Anterior cingulate cortex (tissue), 58 donors: ENCODE measurements around the gene NEK4.
"Not testable (repeated sequence)": the region's sequence is repeated elsewhere in the genome, so short reads cannot be mapped to it uniquely, and the experiment has no call there.

Experiments used
- DNase-seq, 58 donors: peaks; one replicate each; lab custom pipeline; 2025; lab: John Stamatoyannopoulos, UW

The NEK4 gene

DNA sequence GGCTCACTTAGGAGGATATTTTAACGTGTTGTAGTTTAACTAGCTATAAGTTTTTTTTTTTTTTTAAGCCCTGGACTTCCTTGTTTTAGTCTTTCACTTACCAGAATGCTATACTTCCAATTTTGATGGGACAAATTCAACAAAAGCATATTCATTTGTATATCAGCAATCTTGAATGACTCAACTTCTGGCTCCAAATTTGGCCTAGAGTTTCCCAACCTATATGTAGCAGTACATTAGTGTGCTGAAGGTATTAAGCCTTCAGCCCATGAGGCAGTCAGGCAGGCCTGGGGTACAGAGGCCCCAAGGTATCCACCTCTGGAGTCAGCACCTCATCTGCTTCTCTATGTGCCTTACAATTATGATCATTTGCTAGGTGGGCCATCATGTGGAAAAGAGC, 90.9 kb downstream of the NEK4 start:
- DNase-seq, result no peak

DNA sequence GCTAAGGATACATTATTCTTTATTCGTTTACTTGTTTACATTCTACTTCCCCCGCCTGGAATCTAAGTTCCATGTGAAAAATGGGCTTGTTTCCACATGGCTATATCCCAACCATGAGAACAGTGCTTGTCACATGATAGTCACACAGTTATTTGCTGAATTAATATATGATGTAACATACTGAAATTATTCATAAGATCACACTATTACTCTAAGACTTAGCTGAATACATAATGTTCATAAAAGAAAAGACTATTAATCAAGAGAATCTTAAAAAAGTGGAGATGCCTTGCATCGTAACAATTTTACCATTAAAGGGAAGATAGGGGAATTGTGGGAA, 91.6 kb downstream of the NEK4 start:
- DNase-seq, result no peak

DNA sequence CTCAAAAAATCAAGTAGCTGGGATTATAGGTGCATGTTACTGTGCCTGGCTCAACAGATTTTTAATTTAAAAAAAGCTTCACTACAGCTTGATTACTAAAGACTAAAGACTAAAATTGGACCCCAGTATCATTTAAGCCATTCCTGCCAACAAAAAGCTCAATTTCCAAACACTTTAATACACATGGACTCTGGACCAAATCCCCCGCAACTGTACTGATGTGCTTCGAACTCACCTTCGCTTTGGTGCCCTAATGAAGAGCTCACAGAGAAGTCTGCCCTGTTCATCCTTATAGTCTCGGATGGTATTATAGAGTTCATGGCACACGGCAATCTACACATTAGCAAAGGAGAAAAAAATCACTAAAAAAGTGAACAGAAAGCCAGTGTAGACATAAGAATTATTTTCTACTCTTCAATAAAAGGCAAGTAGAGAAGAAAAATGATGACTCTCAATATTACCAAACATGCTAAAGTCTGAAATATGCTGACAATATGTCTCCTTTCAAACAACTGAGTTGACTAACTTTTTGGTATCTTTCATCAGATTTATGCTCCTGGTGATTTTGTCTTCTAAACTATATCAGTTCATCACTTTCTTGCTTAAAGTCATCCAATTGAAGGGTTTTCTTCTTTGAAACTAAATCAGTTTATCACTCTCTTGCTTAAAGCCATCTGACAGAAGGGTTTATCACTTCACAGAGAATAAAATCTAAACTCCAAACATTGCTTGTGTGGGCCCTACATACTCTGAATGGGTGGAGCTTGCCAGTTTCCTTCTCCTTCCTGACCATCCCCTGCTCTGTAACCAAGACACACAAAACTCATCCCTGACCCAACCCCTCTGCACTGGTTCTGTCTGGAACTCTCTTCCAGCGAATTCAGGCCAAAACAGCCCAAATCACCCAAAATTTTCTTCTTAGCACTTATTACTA, 92.2 kb downstream of the NEK4 start:
- DNase-seq, result no peak

GRCh38 chr3:52676201-52676600, 94.5 kb downstream of the NEK4 start:
- not testable (repeated sequence) for DNase-seq

DNA sequence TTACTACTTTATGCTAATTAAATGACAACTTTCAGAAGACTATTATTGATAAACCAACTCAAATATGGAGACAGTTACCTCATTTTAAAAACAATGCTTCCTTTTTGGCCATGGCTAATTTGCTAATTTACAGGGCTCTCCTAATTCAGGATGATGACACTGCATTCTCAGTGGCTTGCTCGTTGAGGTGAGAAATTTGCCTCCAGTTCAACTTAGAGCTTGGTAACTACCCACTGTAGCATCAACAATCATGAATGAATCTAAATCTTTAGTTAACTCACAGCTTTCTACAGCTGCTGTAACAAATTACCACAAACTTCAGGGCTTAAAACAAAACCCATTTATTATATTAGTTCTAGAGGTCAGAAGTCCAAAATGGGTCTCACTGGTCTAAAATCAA, 99.1 kb downstream of the NEK4 start:
- DNase-seq, result no peak

DNA sequence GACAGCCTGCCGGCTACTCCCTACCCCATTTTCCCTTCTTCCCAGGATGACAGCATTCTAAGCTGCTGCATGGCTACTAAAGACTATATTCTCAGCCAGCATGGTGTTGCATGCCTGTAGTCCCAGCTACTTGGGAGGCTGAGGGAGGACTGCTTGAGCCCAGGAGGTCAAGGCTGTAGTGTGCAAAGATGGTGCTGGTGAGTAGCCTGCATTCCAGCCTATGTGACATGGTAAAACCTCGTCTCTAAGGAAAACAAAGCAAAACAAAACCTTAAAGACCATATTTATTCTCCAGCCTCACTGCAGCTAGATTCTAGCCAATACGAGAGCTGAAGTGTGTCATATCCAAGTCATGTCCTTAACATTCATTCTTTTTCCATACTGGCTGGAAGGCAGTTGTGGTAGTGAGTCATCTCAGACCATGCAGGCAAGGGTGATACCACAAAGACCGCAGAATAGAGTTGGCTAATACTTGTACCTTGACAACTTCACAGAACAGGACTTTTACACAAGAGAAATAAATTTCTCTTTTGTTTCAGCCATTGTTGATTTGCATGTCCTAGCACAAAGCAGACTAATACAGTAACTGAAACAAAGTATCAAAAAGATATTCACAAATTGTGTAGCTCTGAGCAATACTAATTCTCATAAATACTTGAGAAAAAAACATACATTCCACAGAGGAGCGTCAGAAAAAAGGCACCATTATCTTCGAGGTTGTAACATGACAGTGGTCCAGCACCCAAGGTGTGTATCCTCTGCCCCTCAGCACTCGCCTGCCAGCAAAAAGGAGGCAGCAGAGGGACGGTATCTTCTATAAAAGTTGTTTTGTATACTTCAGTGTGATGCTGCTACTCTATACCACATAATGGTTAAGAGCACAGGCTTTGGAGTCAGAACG, 99.9 kb downstream of the NEK4 start:
- DNase-seq, result no peak

DNA sequence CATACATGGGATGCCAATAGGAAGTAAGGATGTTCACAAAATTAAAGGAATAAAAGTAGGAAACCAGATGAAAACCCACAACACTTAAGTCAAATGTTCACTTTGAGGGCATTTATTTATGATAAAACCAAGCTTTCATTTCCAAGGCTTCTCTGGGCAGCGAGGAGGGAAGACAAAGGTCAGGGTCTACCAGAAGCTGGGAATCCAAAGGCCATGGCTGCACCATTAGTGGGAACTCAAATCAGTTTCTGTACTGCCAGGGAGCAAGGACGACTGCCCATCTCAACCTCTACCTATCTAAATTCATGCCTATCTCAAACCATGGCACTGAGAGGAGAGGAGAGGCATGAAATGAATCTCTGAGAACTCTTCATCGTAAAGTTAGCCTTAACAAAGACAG, 107.6 kb downstream of the NEK4 start:
- no peak for DNase-seq

DNA sequence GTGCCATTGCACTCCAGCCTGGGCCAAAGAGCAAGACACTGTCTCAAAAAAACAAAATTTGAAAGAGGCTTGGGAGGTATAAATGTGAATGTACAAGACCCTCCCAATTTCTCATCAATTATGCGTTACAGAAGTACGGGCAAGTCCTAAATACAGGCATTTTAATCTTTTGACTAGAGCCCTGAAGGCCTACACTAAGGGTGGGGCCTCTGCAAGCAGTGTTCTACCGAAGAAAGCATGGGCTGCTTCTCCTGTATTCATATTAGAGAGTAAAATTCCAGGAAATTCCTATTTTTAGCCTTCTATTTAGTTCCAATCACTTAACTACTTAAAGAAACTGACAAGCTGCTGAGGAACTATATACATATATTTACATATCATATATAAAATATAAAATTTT, 110.7 kb downstream of the NEK4 start:
- DNase-seq, result no peak
